ENCODE measurements around the gene TTC31.

The TTC31 gene

GRCh38 chr2:74515271-74515980, 32.5 kb downstream of the TTC31 start:
- in situ Hi-C loops (cut with MboI; ENCODE audit: low pct_unique_long_range_greater_than_20kb, low sequenced_read_pairs): no loop called here
- DNase-seq: no peak

DNA sequence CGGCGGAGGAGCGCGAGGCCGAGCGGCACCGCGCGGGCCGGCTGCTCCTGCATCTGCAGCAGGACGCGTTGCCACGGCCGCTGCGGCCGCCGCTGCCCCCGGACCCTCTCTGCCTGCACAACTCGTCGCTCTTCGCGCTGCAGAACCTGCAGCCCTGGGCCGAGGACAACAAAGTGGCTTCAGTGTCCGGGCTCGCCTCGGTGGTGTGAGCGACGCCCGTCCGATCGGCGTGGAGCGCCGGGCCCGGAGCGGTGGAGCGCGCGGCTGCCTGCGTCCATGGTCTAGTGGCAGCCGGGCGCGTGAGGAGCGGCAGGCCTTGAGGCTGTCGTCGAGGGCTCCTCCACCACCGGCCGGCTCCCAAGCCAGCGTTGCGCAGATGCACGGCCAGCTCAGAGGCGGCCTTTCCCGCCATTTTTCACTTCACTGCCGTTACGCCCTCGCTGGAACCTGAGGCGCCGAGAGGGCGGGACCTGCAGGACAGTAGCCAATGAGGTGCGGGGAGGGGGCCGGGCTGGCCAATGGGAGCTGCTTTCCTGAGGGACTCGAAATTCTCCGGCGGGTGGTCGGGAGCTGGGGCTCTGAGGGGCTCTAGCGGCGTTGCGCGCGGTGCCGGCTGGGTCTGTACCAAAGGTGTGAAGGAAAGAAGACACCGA, 33.2 kb downstream of the TTC31 start:
- DNase-seq: no peak
- in situ Hi-C loops (cut with MboI; ENCODE audit: low pct_unique_long_range_greater_than_20kb, low sequenced_read_pairs): no loop called here

- in situ Hi-C loops (cut with MboI; ENCODE audit: low pct_unique_long_range_greater_than_20kb, low sequenced_read_pairs): no loop called here
- DNase-seq: no peak
Measured at GRCh38 chr2:74516650-74517049, 33.8 kb downstream of the TTC31 start.

GRCh38 chr2:74522516-74522915, 39.6 kb downstream of the TTC31 start:
- in situ Hi-C loops (cut with MboI; ENCODE audit: low pct_unique_long_range_greater_than_20kb, low sequenced_read_pairs): no loop called here
- no peak for DNase-seq

- DNase-seq: no peak
- in situ Hi-C loops (cut with MboI; ENCODE audit: low pct_unique_long_range_greater_than_20kb, low sequenced_read_pairs): no loop called here
Measured at GRCh38 chr2:74524005-74524404, 41.1 kb downstream of the TTC31 start.

DNA sequence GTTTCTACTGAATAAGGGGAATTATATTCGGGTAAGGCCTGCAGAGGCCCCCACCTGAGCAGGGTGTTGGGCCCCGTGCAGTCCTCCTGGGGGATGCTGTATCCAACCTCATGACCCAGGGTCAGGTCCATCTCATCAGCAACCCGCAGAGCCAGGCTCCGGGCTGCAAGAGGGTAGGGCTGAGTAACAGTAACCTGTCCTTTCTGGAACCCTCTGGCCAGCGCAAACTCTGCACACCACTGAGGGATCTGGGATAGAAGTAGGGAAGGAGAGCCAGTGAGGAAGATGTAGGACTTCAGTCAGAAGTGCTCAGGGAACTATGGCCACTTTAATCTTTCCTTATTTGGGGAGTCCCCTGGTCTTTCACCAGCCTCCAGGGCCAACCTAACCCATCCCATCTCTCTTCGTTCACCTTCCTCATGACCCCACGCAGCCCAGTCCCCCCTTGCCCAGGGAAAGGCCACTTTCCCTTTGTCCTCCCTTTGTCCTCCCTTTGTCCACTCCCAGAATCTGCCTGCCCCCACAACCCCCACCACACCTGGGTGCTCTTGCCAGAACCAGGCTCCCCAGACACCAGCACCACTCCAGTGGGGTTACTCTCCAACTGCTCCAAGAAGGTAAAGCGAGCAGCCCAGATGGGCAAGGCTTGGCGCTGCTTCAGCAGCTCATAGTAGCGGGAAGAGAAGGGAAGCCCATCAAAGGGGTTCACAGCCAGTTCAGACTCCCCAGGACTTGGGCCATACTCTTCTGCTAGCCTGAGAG, 42.3 kb downstream of the TTC31 start:
- no peak for DNase-seq
- in situ Hi-C loops (cut with MboI; ENCODE audit: low pct_unique_long_range_greater_than_20kb, low sequenced_read_pairs): no loop called here

GRCh38 chr2:74525717-74526648, 43.1 kb downstream of the TTC31 start, which contains the start of gene DQX1:
DQX1 (minus strand) TSS chr2:74526231; CDS start chr2:74525729, 502 bp downstream.
- in situ Hi-C loops (cut with MboI; ENCODE audit: low pct_unique_long_range_greater_than_20kb, low sequenced_read_pairs): no loop called here
- peak; percentile 84 for DNase-seq

GRCh38 chr2:74526649-74527230, 43.9 kb downstream of the TTC31 start:
- in situ Hi-C loops (cut with MboI; ENCODE audit: low pct_unique_long_range_greater_than_20kb, low sequenced_read_pairs): no loop called here
- no peak for DNase-seq

GRCh38 chr2:74527741-74528140, 44.9 kb downstream of the TTC31 start:
- DNase-seq: no peak
- in situ Hi-C loops (cut with MboI; ENCODE audit: low pct_unique_long_range_greater_than_20kb, low sequenced_read_pairs): no loop called here

GRCh38 chr2:74528600-74529356, 45.9 kb downstream of the TTC31 start:
- in situ Hi-C loops (cut with MboI; ENCODE audit: low pct_unique_long_range_greater_than_20kb, low sequenced_read_pairs): no loop called here
- no peak for DNase-seq

DNA sequence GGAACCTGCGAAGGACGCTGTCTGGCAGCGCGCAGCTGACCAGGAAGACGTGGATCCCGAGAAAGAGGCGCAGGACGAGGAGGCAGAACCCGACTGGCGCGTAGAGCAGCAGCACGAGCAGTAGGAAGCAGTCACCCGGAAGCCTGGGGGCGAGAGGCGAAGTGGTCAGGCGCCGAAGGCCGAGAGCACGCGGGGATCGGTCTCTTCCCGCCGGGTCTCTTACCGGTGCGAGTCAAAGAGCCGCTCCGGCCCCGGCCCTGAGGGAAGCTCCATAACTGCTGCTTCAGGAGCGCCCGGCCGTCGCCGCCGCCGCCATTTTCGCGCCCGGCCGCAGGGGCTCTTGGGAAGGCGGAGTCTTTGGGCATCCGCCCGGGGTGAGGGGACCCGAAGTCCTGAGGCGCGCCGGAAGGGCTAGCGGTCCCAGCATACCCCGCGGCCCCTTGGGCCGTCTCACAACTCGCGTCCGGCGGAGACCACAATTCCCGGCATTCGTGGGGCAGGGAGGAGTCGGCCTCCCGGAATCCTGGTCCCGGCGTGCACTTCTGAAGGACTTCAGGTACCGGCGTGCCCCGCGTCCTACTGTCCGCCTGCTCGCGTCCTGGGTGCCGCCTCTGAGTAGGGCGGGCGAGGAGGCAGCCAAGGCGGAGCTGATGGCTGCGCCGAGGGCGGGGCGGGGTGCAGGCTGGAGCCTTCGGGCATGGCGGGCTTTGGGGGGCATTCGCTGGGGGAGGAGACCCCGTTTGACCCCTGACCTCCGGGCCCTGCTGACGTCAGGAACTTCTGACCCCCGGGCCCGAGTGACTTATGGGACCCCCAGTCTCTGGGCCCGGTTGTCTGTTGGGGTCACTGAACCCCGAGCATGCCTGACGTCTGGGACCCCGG, 46.7 kb downstream of the TTC31 start, which contains the start of the genes AUP1 and HTRA2:
Gene AUP1, minus strand, starts transcription at position 350 of the 882 bp plus-strand sequence. Its CDS starts 77 bp downstream, at position 273.
Gene HTRA2, plus strand, starts transcription at position 577 of the 882 bp plus-strand sequence. Its CDS starts 74 bp downstream, at position 651.
- in situ Hi-C loops (cut with MboI; ENCODE audit: low pct_unique_long_range_greater_than_20kb, low sequenced_read_pairs): no loop called here

DNA sequence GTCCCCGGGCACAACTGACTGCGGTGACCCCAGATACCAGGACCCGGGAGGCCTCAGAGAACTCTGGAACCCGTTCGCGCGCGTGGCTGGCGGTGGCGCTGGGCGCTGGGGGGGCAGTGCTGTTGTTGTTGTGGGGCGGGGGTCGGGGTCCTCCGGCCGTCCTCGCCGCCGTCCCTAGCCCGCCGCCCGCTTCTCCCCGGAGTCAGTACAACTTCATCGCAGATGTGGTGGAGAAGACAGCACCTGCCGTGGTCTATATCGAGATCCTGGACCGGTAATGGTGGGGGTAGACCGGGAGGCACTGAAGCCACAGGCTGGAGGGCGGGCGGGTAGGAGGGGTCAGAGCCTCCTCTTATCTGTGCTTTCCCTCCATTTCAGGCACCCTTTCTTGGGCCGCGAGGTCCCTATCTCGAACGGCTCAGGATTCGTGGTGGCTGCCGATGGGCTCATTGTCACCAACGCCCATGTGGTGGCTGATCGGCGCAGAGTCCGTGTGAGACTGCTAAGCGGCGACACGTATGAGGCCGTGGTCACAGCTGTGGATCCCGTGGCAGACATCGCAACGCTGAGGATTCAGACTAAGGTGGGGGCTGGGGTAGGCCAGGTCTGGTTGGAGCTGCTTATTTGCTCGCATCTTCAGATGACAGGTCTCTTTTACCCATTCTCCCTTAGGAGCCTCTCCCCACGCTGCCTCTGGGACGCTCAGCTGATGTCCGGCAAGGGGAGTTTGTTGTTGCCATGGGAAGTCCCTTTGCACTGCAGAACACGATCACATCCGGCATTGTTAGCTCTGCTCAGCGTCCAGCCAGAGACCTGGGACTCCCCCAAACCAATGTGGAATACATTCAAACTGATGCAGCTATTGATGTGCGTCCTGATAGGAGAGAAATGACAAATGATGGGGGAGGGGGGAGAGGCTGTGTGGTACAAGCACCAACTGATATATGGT, 47.6 kb downstream of the TTC31 start:
- peak; percentile 45 for DNase-seq
- in situ Hi-C loops (cut with MboI; ENCODE audit: low pct_unique_long_range_greater_than_20kb, low sequenced_read_pairs): no loop called here

More for the DNA sequence above, 46.7 kb downstream of the TTC31 start, which contains the start of the genes AUP1 and HTRA2:
- DNase-seq: peak; percentile 97

- no peak for DNase-seq
- in situ Hi-C loops (cut with MboI; ENCODE audit: low pct_unique_long_range_greater_than_20kb, low sequenced_read_pairs): no loop called here
Measured at GRCh38 chr2:74531666-74532065, 48.8 kb downstream of the TTC31 start.

- DNase-seq: peak; percentile 41
- in situ Hi-C loops (cut with MboI; ENCODE audit: low pct_unique_long_range_greater_than_20kb, low sequenced_read_pairs): no loop called here
Measured at GRCh38 chr2:74532222-74532621, 49.3 kb downstream of the TTC31 start.

DNA sequence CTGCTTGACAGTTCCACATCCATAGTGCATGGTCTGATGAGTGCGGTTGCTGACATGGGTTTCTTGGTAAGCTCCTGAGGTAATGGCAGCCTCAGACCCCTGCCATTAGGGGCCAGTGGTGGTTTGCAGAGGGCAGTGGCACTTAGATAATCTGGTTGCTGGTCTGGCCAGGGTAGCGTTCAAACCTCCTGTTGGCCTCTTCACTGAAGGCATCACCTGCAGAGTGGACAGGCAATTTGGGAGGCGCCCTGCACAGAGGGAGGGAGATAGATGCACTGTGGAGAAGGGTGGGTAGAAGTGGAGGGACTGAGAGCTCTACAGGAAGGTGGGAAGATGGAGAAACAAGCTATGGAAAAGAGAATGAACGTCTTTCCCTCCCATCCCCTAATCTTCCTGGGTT, 50.6 kb downstream of the TTC31 start:
- DNase-seq: no peak
- in situ Hi-C loops (cut with MboI; ENCODE audit: low pct_unique_long_range_greater_than_20kb, low sequenced_read_pairs): no loop called here

DNA sequence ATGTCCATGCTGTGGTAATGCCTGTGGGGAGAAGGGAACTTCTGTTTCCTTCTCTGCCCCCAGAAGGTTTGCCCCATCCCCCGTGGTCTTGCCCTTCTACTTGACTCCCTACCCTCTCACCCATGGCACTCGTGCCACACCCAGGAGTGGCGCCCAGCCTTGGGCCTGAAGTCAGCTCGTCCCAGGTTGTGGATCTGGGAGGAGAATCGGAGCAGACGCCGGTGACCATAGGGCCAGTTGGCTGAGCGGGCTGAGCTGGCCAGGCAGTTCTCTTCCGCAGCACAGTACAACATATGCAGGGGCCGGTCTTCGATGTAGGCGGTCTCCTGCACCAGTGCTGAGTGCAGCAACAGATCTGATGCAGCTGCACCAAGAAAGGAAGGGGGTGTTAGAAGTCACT, 51.5 kb downstream of the TTC31 start:
- in situ Hi-C loops (cut with MboI; ENCODE audit: low pct_unique_long_range_greater_than_20kb, low sequenced_read_pairs): no loop called here
- no peak for DNase-seq
